Adipose tissue (tissue), 3 donors: ENCODE measurements around the gene BEST1. TPM values are rescaled to one million over a fixed set of nuclear protein-coding genes. Genes with fewer than 3 reads are reported as not detected.
"Not testable (repeated sequence)": the region's sequence is repeated elsewhere in the genome, so short reads cannot be mapped to it uniquely, and the experiment has no call there.

Experiments
- H3K27ac ChIP-seq: one replicate; pipeline ENCODE4 v1.5.1; 2013; ENCODE audit warnings: low read depth, low read length
- WGBS, 3 donors: extraction: QIAGEN DNeasy Blood & Tissue Kit; methylation state at CpG; one replicate each; pipeline ENCODE4 v1.1.7; 2013; 5-methylcytosine and 5-hydroxymethylcytosine counted together
- polyA plus RNA-seq, 3 donors: library from polyadenylated mRNA; stranded (reverse); fragments of 200-250 nt; gene quantifications; one replicate each; pipeline ENCODE4 v1.2.3, GENCODE V29; 2013
- donor health status: healthy with polysubstance abuse.
- donor health status: Bipolar disorder and iron deficiency.
- donor health status: healthy.

BEST1 gene
- polyA plus RNA-seq, 3 donors = 3.0 to 14.8 (median 5.2) TPM

- no peak overlapping the region for H3K27ac ChIP-seq
- WGBS, 3 donors = 97 to 98% (median 98%) methylated on average over 4 of the region's 4 CpGs
Measured at GRCh38 chr11:61996933-61997332, 46.8 kb downstream of the BEST1 start.

- no peak overlapping the region for H3K27ac ChIP-seq
- WGBS, 3 donors = 97 to 99% (median 97%) methylated on average over 7 of the region's 7 CpGs
Measured at GRCh38 chr11:61999141-61999975, 49.2 kb downstream of the BEST1 start.

- H3K27ac ChIP-seq = no peak overlapping the region
- 66 to 93% (median 87%) methylated on average over 23 of the region's 23 CpGs for WGBS, 3 donors
Measured at GRCh38 chr11:62000539-62001446, 50.6 kb downstream of the BEST1 start.

- WGBS, 3 donors = 31 to 66% (median 61%) methylated on average over 12 of the region's 12 CpGs
- no peak overlapping the region for H3K27ac ChIP-seq
Measured at GRCh38 chr11:62001450-62002191, 51.5 kb downstream of the BEST1 start.

- 90 to 92% (median 92%) methylated on average over 8 of the region's 8 CpGs for WGBS, 3 donors
- H3K27ac ChIP-seq = not testable (repeated sequence)
Measured at GRCh38 chr11:62002283-62002682, 52.1 kb downstream of the BEST1 start.

- 38 to 72% (median 39%) methylated on average over 2 of the region's 2 CpGs for WGBS, 3 donors
- H3K27ac ChIP-seq = no peak overlapping the region
Measured at GRCh38 chr11:62004473-62004872, 54.3 kb downstream of the BEST1 start.

GRCh38 chr11:62008193-62008592 is 58.0 kb downstream of the BEST1 start:
- no peak overlapping the region for H3K27ac ChIP-seq
- 97 to 100% (median 98%) methylated on average over 1 of the region's 1 CpG for WGBS, 3 donors

- H3K27ac ChIP-seq = no peak overlapping the region
- WGBS, 3 donors = 92 to 98% (median 96%) methylated on average over 4 of the region's 4 CpGs
Measured at GRCh38 chr11:62010935-62011528, 60.9 kb downstream of the BEST1 start.

- 96 to 98% (median 98%) methylated on average over 9 of the region's 9 CpGs for WGBS, 3 donors
- H3K27ac ChIP-seq = no peak overlapping the region
Measured at GRCh38 chr11:62011881-62012280, 61.7 kb downstream of the BEST1 start.

- H3K27ac ChIP-seq = no peak overlapping the region
- WGBS, 3 donors = 79 to 82% (median 81%) methylated on average over 3 of the region's 3 CpGs
Measured at GRCh38 chr11:62012451-62012831, 62.3 kb downstream of the BEST1 start.

- WGBS, 3 donors = 77 to 79% (median 78%) methylated on average over 5 of the region's 5 CpGs
- no peak overlapping the region for H3K27ac ChIP-seq
Measured at GRCh38 chr11:62012832-62013461, 62.8 kb downstream of the BEST1 start.

Other genes with a start within 250 kb of the BEST1 start
- 10 to 100 TPM in 1 of 3 donors, 1 to 10 TPM in 2; 4.0 to 13.4 (median 7.5) TPM for gene MYRF, start 197.7 kb upstream of the BEST1 start, polyA plus RNA-seq
- 100 to 1,000 TPM; 163 to 234 (median 214) TPM for gene TMEM258, start 157.8 kb upstream of the BEST1 start, polyA plus RNA-seq
- gene FEN1, start 157.4 kb upstream of the BEST1 start, polyA plus RNA-seq = 1 to 10 TPM; 4.8 to 6.5 (median 6.3) TPM
- gene FADS1, start 133.3 kb upstream of the BEST1 start, polyA plus RNA-seq = 10 to 100 TPM in 2 of 3 donors, 1 to 10 TPM in 1; 5.9 to 33.6 (median 29.6) TPM
- 10 to 100 TPM; 10.2 to 42.1 (median 27.9) TPM for gene FADS2, start 122.1 kb upstream of the BEST1 start, polyA plus RNA-seq
- gene FADS3, start 58.8 kb upstream of the BEST1 start, polyA plus RNA-seq = 100 to 1,000 TPM in 1 of 3 donors, 10 to 100 TPM in 2; 32.5 to 267 (median 64.1) TPM
- gene RAB3IL1, start 32.8 kb upstream of the BEST1 start, polyA plus RNA-seq = 10 to 100 TPM in 2 of 3 donors, 1 to 10 TPM in 1; 4.0 to 44.5 (median 16.4) TPM
- gene FTH1, start 17.3 kb downstream of the BEST1 start, polyA plus RNA-seq = over 10,000 TPM in 1 of 3 donors, 1,000 to 10,000 TPM in 2; 2,935 to 16,025 (median 7,473) TPM
- 1 to 10 TPM; 3.6 to 4.3 (median 4.0) TPM for gene INCENP, start 173.7 kb downstream of the BEST1 start, polyA plus RNA-seq
- not detected for gene SCGB1D1, start 239.9 kb downstream of the BEST1 start, polyA plus RNA-seq